CD4-positive, alpha-beta T cell treated with Interleukin-4 for 4 hours (primary cell): ENCODE results near the gene PLPP7.
A peak's percentile ranks its signal among the peaks of the same experiment; 100 is the strongest.
"Not testable (repeated sequence)": the region's sequence is repeated elsewhere in the genome, so short reads cannot be mapped to it uniquely, and the experiment has no call there.

Experiments used
- DNase-seq: peaks from one replicate; pipeline ENCODE4 v3.0.0-alpha.2; 2020

Gene PLPP7

DNA sequence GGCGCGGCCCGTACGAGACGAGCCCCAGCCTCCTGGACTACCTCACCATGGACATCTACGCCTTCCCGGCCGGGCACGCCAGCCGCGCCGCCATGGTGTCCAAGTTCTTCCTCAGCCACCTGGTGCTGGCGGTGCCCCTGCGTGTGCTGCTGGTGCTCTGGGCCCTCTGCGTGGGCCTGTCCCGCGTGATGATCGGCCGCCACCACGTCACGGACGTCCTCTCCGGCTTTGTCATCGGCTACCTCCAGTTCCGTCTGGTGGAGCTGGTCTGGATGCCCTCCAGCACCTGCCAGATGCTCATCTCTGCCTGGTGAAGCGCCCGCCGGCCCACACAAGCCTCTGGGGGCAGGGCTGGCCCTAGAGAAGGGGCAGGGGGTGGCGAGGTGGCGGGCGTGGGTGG, 18.5 kb downstream of the PLPP7 start:
- no peak for DNase-seq

DNA sequence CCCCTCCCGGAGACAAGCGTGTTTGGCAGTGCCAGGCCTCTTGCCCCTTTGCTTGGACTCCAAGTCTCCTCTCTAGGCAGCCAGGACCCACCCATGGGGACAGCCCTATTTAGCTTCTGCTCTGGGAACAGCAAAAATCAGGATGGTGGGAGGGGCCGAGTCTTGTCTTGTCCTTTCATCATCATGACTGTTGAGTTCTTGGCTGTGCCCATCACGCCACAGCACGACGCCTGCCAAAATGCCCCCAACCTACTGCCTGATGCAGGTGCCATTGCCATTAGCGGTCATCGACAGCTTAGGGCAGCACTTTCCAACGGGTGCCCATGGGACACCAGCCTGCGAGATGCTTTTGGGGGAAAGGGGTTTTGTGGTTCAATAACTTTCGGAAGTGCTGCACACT, 18.9 kb downstream of the PLPP7 start:
- DNase-seq = no peak

DNA sequence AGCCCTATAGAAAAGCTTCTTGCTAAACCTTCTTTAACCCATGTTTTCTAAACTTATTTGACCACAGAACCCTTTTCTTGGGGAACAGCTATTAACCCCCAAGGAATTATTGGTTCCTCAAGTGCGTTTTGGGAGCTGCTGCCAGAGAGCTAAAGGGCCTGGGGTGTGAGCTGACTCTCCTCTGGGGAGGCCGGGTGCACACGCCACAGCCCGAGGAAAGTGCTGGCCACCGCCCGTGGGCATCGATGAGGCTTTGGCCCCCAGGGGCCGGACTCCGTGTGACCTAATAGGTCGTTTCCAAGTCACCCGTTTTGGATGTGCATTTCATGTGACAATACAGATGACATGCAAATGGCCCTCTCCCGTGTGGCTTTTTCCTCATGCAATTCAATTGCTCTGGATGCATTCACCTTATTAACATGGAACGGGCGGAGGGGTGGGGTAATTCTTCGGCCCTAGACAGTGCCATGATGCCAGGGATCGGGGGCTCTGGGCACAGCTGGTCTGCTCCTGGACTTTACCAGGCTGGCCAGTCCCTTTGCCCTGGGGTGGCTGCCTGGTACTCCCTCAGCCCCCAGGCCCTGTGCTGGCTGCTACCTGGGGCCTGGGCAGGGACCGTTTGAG, 19.5 kb downstream of the PLPP7 start:
- DNase-seq = no peak

DNA sequence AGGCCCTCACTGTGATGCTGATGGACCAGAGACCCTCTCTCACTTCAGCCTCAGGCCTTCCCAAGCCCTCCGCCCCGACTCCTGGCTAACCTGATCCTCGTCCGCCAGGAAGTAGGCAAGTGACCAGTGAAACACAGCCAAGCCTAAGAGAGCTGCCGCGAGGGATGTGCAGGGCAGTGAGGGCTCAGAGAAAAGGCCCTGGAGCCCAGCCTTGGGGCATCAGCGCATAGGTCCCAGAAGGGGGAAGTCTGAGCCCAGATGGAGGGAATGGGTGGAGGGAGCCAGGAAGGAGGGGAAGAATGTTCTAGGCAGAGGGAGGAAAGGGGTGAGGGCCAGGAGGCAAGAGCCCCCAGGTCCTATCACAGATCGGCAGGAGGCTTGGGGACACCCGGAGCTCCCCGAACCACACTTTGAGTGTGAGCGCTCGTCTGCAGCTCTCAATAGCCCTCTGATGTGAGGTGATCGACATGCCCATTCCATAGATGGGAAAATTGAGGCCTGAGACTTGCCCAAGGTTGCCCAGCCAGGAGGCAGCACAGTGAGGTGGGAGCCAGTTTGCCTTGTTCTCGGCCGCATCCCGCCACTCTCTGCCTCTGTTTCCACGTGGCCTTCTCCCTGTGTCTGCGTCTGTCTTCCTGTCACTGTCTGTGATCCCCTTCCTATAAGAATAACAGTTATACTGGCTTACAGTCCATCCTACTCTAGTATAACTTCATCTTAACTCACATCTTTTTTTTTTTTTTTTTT, 20.2 kb downstream of the PLPP7 start:
- no peak for DNase-seq

DNA sequence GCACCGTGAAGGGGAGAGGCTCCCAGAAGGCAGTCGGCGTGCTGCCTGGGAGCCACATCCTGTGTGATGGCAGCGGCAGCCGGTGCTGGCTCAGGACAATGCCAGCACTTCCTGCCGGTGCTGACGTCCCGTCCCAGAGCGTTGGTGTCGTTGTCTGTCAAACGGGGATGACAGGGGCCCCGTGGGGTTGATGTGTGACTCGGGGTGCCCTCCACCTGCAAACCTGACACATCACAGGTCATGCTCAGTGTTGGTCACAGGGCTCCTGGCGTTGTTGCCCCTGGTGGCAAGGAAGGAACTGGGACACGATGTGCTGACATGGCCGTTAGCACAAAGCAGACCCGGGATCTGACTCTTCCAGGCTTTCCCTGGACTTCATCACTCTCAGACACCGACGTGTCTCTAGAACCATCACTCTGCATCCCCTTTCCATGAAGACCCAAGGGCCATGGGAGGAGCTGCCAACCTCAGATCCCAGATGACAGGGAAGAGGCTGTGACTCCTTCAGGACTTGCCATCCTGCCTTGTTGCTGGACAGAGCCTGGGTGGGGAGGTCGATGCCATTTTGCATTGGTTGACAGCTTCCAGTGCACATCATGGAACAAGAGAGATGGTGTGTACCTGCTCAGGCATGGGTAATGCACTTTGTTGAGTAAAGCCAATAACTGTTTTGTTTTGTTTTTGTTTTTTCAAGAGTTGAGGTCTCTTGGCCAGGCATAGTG, 21.5 kb downstream of the PLPP7 start:
- peak; percentile 59 for DNase-seq

GRCh38 chr9:131312246-131312645, 22.7 kb downstream of the PLPP7 start:
- no peak for DNase-seq

DNA sequence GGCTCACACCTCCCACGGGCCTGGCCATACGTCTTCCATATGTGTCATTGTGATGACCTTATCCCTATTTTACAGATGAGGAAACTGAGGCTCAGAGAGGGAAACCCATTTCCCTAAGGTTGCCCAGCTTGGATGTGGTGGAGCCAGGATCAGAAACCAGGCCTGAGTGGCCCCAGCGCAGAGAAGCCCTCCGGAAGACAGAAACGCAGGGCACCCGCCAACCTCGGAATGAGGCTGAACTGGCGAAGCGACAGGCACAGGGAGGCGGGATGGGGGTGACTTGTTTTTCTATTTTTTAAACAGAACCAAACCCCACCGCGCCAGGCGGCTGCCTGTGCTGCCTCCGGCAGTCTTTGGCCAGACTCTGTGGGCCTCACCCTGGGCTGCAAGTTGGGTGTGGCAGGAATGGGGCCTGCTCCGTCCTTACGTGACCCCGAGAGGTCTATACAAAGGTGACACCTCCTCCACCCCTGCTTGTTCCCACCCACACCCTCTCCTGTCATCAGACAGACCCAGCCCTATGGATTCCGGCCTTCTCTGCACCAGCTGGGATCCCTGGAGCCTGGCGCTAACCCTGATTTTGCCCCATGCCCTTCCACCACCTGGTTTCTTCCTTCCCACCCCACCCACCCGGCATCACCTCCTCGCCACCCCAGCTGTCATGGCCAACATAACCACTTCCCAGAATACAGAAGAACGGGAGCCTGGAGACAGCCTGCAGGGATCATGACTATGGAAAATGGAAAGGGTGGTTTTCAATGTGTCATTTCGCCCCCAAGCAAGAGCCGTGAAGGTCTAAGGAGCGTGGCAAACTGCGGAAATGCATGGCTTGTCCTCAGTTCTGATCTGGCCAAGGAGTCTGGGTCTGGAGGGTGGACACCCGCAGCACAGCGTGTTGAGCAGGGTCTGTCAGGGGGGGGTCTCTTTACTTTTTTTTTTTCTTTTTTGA, 23.6 kb downstream of the PLPP7 start:
- no peak for DNase-seq

DNA sequence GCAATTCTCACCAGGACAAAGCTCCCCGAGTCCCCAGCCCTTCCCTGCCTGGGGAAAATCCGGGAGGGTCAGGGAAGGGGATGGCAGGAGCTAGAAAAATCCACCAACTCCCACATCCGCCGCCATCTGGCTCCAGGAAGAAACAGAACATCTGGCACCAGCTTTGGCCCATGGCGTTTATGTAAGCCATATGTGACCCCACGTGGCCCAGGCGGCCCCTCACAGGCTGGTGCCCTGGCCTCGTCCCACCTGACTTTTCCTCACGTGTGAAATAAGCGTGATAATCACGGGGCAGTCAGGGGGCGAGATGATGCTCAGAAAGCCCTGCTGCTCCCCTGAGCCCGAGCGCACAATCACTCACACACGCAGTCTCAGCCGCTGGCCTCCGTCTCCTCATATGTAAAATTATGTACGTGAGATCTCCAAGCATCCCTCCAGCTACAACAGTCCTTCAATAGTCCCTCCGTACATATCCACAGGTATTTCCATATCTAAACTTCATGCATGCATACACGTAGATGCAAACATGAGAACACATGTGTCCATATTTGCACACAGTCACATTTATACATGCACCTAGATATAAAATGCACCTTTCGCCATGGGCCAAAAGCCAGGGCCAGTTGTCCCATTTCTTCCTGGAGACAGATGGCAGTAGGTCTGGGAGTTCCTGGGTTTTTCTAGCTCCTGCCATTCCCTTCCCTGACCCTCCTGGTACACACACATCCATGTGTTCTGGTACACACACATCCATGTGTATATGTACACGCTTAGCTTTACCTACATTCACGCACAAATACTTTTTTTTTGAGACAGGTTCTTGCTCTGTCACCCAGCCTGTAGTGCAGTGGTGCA, 28.9 kb downstream of the PLPP7 start:
- no peak for DNase-seq

DNA sequence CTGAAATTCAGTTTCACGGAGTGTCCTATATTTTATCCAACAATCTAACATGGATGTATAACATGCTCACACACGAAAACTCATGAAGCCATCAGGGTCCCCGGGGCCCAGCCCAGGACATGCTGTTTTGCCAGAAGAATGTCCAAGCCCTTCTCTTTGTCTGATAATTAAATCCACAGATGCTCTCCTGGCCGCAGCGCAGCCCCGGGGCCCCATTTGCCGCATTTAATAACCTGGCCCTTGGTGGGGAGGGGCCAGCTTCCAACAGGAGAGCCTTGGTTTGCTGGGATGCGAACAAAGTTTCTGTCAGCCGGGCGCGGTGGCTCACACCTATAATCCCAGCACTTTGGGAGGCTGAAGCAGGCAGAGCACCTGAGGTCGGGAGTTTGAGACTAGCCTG, 30.0 kb downstream of the PLPP7 start:
- DNase-seq = no peak

GRCh38 chr9:131320031-131320685, 30.6 kb downstream of the PLPP7 start:
- no peak for DNase-seq

- DNase-seq = no peak
Observed at GRCh38 chr9:131323629-131324028, 34.1 kb downstream of the PLPP7 start.

DNA sequence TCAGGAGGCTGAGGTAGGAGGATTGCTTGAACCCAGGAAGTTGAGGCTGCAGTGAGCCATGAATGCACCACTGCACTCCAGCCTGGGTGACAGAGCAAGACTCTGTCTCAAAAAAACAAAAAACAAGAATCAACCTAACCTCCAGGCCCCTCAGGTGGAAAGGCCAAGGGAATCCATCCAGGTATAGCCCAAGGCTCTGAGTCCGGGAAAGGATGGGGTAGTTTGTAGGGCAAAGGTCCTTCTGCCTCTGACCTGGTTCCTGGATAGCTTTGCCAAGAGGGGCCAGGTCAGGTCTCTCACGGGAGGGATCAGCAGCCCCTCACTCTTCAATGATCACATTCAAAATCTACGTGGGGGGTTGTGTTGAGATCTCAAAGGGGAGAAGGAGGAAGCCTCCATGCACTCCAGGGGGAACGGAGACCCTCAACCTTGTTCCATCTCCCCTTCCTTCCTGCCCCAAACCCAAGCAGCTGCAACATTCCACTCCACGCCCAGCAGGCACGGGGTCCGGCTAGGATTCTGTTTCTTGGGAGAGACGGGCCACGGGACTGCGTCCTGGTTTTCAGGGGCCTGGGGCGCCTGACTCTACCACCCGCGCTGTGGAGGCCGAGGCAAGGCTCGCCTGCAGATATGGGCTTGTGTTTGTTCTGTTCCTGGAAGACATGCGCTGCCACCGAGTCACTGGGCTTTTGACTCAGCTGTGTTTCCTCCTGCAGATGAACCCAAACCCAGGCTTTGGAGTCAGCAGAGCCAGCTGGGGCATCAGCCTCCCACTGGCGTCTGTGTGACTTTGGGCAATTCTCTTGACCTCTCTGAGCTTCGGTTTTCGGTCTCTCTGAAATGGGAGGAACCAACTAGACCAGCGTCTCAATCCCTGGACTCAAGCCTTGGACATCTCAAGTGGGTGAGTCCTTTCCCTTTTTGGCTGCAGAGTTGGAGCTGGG, 35.5 kb downstream of the PLPP7 start:
- DNase-seq = no peak

GRCh38 chr9:131329241-131329641, 39.7 kb downstream of the PLPP7 start:
- DNase-seq = no peak

- no peak for DNase-seq
Observed at GRCh38 chr9:131330814-131331600, 41.5 kb downstream of the PLPP7 start.

DNA sequence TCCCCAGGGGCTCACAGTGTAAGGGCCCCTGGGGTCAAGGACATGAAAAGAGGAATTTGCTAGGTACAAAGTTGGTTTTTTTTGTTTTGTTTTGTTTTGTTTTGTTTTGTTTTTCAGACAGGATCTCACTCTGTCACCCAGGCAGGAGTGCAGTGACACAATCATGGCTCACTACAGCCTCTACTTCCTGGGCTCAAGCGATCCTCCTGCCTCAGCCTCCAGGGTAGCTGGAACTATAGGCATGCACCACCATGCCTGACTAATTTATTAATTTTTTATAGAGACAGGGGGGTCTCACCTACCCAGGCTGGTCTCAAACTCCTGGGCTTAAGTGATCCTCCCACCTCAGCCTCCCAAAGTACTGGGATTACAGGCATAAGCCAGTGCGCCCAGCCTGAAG, 42.5 kb downstream of the PLPP7 start:
- not testable (repeated sequence) for DNase-seq

DNA sequence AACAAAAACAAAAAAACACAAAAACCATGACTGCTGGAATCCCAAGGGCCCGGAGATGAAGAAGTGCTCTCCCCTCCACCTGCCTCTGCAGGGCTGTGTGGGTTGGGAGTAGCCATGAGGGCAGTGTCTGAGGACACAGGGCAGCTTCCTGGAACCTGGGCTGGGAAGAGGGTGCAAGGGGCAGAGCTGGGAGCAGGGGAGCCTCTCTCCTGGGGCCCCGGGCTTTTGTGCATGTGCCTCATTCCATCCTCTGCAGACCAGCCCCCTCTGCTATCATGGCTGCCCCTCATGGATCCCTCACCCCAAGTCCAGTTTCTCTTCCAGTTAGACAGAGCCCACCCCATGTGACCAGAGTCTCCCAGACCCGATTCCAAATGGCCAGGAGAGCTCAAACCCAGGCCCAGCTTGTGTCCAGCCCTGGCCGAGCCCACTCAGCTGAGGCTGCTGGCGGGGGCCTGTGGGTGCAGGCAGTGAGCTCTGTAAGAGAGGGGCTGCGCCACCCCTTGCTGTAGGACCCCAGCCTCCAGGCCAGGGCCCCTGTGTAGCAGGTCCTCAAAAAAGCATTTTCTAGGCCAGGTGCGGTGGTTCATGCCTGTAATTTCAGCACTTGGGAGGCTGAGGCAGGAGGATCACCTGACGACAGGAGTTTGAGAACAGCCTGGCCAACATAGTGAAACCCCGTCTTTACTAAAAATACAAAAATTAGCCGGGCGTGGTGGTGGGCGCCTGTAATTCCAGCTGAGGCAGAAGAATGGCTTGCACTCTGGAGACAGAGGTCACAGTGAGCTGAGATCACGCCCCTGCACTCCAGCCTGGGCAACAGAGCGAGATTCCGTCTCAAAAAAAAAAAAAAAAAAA, 44.5 kb downstream of the PLPP7 start:
- no peak for DNase-seq

DNA sequence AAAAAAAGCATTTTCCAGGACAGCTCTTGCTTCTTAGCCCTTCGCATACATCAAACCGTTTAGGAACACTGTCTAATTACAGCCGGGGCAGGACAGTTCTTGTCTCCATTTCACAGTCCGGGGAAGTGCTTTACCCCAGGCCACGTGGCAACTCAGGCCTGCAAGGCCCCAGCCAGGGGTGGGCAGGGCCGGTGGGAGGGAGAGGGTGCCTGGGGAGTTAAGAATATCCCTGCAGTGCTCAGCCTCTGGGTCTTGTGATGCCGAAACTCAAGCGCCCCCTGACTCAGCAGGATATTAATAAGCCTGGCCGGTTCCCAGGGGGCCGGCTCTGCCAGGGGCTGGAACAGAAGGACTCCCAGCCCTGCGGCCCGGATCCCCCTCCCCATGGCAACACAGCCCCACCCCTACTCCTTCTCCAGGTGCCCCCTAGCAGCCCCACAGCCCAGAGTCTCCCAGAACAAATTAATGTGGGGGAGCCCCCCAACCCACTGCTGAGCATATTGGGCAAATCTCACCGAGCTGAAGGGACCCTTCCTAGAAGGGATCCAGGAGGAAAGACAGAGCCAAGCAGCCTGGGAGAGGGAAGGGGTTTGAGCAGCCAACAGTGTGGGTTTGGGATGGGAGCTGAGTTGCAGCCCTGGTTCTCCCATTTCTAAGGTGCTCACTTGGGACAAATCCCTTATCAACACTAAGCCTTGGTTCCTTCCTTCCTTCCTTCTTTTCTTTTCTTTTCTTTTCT, 45.3 kb downstream of the PLPP7 start:
- DNase-seq = no peak

DNA sequence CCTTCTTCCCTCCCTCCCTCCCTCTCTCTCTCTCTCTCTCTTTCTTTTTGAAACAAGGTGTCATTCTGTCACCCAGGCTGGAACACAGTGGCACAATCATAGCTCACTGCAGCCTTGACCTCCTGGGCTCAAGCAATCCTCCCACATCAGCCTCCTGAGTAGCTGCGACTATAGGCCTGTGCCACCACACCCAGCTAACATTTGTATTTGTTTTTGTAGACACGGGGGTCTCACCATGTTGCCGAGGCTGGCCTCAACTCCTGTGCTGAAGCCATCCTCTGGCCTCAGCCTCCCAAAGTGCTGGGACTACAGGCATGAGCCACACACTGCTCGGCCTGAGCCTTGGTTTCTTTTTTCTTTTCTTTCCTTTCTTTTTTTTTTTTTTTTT, 45.8 kb downstream of the PLPP7 start:
- DNase-seq = no peak
